ENCODE measurements around the gene SHROOM1. TPM values are rescaled to one million over a fixed set of nuclear protein-coding genes. Genes with fewer than 3 reads are reported as not detected.

Gene SHROOM1, protein sequence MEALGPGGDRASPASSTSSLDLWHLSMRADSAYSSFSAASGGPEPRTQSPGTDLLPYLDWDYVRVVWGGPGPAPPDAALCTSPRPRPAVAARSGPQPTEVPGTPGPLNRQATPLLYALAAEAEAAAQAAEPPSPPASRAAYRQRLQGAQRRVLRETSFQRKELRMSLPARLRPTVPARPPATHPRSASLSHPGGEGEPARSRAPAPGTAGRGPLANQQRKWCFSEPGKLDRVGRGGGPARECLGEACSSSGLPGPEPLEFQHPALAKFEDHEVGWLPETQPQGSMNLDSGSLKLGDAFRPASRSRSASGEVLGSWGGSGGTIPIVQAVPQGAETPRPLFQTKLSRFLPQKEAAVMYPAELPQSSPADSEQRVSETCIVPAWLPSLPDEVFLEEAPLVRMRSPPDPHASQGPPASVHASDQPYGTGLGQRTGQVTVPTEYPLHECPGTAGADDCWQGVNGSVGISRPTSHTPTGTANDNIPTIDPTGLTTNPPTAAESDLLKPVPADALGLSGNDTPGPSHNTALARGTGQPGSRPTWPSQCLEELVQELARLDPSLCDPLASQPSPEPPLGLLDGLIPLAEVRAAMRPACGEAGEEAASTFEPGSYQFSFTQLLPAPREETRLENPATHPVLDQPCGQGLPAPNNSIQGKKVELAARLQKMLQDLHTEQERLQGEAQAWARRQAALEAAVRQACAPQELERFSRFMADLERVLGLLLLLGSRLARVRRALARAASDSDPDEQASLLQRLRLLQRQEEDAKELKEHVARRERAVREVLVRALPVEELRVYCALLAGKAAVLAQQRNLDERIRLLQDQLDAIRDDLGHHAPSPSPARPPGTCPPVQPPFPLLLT
- 3.2 and 4.5 TPM in 2 replicates for total RNA-seq
- long read RNA-seq, result 0 reads

DNA sequence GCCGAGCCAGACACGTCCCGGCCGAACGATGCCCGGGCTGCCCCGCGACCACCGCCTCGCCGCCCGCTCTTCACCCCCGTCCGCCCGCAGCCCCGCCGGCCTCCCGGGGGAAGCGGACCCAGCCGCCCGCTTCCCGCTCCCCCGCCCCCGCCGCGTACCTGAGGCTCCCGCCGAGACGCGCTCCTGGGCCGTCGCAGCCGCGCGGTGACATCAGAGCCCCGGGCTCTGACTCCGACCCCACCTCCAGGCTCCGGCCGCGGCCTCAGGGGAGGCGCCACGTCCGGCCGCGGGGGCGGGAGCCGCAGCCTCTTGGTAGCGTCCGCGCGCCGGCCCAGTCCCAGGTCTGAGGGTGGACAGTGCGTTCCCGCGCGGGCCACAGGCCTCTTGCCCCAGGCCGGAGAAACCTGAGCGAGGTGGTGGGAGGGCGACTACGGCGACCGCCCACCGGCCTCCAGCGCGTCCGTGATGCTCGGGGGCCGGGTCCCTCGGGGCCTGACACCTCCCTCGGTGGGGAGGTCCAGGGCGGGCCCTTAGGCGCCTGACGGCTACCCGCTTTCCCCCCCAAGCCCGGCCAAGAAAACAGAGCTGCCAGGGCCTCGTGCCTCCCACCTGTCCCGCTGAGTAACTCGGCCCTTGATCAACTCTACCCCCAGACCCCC lies at the start of gene SHROOM1:
Gene SHROOM1, minus strand, starts transcription at position 212 of the 659 bp plus-strand sequence. CDS start 4,507 bp downstream, outside the sequence.
- TF ChIP-seq, protein P1, sequence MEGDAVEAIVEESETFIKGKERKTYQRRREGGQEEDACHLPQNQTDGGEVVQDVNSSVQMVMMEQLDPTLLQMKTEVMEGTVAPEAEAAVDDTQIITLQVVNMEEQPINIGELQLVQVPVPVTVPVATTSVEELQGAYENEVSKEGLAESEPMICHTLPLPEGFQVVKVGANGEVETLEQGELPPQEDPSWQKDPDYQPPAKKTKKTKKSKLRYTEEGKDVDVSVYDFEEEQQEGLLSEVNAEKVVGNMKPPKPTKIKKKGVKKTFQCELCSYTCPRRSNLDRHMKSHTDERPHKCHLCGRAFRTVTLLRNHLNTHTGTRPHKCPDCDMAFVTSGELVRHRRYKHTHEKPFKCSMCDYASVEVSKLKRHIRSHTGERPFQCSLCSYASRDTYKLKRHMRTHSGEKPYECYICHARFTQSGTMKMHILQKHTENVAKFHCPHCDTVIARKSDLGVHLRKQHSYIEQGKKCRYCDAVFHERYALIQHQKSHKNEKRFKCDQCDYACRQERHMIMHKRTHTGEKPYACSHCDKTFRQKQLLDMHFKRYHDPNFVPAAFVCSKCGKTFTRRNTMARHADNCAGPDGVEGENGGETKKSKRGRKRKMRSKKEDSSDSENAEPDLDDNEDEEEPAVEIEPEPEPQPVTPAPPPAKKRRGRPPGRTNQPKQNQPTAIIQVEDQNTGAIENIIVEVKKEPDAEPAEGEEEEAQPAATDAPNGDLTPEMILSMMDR (IDR thresholded peaks at IDR 0.05), result no peak
- H3K36me3 Mint-ChIP-seq (ENCODE audit: unreplicated experiment), result no peaks in the 10 kb centered on the region
- no peaks in the 10 kb centered on the region for H3K27me3 Mint-ChIP-seq (ENCODE audit: unreplicated experiment)
- peak within 1 kb of the TSS; percentile 75 for H3K27ac Mint-ChIP-seq (ENCODE audit: unreplicated experiment)
- peaks cover 14% of the 10 kb centered on the region for H3K4me1 Mint-ChIP-seq (ENCODE audit: unreplicated experiment)
- no peaks in the 10 kb centered on the region for H3K9me3 Mint-ChIP-seq (ENCODE audit: unreplicated experiment)
- DNase-seq (ENCODE audit: extremely low spot score, unreplicated experiment), result no peak
- peak within 1 kb of the TSS; percentile 87 for H3K4me3 Mint-ChIP-seq (ENCODE audit: unreplicated experiment)

DNA sequence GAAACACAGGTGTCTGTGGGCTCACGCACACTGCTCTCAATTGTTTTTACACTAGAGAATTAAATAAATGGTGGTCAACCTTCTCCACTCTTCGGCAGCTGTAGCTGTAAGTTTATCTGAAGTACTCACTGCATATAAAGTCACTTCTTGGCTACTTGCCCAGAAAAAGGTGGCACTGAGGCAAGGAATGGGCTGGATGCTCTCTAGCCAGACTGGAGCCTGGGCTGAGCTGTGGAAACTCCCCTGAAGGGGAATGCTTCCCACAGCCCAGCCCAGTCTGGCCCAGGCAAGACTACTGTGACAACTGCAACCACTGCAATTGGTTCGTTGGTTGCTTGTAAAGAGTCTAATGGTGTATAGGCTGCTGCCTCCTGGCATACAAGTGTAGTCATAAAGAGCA lies 47.5 kb upstream of the SHROOM1 start:
- Mint-ChIP-seq H3K27me3 (ENCODE audit: unreplicated experiment) (no peaks in the 10 kb centered on the region), H3K27ac (ENCODE audit: unreplicated experiment) (peak overlapping the region; percentile 42), H3K36me3 (ENCODE audit: unreplicated experiment) (peaks cover 46% of the 10 kb centered on the region), H3K4me3 (ENCODE audit: unreplicated experiment) (no peak overlapping the region), H3K9me3 (ENCODE audit: unreplicated experiment) (no peaks in the 10 kb centered on the region), H3K4me1 (ENCODE audit: unreplicated experiment) (no peaks in the 10 kb centered on the region)
- no peak for DNase-seq (ENCODE audit: extremely low spot score, unreplicated experiment)
- TF ChIP-seq, protein P1 (IDR thresholded peaks at IDR 0.05), result no peak

DNA sequence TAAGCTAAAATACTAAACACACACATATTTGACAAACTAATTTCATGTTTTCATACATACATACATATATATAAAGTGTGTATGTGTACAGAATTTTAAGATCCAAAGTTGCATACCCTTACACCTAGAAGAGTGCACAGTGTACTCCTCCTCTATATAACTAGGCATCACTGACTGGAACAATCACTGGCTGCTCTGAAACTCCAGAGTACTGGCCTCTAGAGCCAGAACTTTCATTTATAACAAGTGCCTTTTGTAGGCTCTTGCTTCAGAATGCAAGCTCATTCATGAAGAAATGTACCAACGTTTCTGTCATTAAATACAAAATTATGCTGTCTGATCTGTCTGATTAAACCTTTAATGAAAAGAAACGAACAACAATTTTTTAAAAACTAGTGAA lies 47.0 kb upstream of the SHROOM1 start:
- peaks cover 47% of the 10 kb centered on the region for H3K36me3 Mint-ChIP-seq (ENCODE audit: unreplicated experiment)
- DNase-seq (ENCODE audit: extremely low spot score, unreplicated experiment), result no peak
- H3K4me3 Mint-ChIP-seq (ENCODE audit: unreplicated experiment), result no peak overlapping the region
- TF ChIP-seq, protein P1 (IDR thresholded peaks at IDR 0.05), result no peak
- no peak overlapping the region for H3K27ac Mint-ChIP-seq (ENCODE audit: unreplicated experiment)
- H3K4me1 Mint-ChIP-seq (ENCODE audit: unreplicated experiment), result no peaks in the 10 kb centered on the region
- no peaks in the 10 kb centered on the region for H3K9me3 Mint-ChIP-seq (ENCODE audit: unreplicated experiment)
- no peaks in the 10 kb centered on the region for H3K27me3 Mint-ChIP-seq (ENCODE audit: unreplicated experiment)

DNA sequence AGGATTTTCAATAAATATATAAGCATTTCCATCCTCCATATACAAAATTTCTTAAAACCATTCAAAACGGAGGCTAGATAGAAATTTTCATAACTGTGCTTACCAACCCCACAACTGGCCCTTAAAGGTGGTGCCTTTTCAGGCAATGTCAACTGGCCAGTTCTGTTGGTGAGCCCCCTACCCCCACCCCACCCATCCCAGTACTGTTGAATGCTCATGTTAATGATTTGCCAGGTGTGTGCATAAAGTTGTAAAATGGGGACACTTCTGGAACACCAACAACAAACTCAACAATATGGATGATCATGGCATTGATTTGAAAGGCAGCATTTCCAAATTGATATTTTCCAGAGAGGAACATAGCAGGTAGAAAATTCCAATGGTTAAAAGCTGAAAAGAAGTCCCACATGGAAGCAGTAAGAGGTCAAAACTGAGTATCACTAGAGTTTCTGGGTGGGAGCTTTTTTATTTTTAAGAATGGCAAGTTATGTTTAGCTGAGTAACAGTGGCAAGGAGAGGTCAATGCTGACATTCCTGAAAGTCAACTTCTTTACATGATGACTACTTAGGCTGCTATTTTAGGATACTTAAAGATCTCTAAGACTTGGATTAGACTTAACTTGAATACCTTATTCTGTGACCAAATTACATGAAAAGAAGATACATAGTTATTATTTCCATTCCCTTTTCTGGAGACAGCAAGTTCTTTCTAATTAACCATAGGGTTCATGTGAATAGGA lies 45.7 kb upstream of the SHROOM1 start:
- H3K27ac Mint-ChIP-seq (ENCODE audit: unreplicated experiment), result no peak overlapping the region
- no peak overlapping the region for H3K4me3 Mint-ChIP-seq (ENCODE audit: unreplicated experiment)
- TF ChIP-seq, protein P1 (IDR thresholded peaks at IDR 0.05), result no peak
- DNase-seq (ENCODE audit: extremely low spot score, unreplicated experiment), result no peak
- no peaks in the 10 kb centered on the region for H3K9me3 Mint-ChIP-seq (ENCODE audit: unreplicated experiment)
- peaks cover 43% of the 10 kb centered on the region for H3K36me3 Mint-ChIP-seq (ENCODE audit: unreplicated experiment)
- no peaks in the 10 kb centered on the region for H3K4me1 Mint-ChIP-seq (ENCODE audit: unreplicated experiment)
- no peaks in the 10 kb centered on the region for H3K27me3 Mint-ChIP-seq (ENCODE audit: unreplicated experiment)

All from osteocyte (in vitro differentiated cells).